Nephron (organoid): ENCODE results near the gene FBXO17.

Experiments
- H3K27ac Mint-ChIP-seq, 3 experiments: 2 replicates each; pipeline ENCODE4 v1.8.0; 2020; ENCODE audit warnings: mixed read lengths in 3 of 3, mild to moderate bottlenecking in 2 of 3, moderate library complexity in 1 of 3
- H3K27me3 Mint-ChIP-seq: 2 replicates; pipeline ENCODE4 v1.8.0; 2021; ENCODE audit warnings: low read depth, mild to moderate bottlenecking, moderate library complexity, mixed read lengths
- H3K36me3 Mint-ChIP-seq: 2 replicates; pipeline ENCODE4 v1.8.0; 2020; ENCODE audit warnings: low read depth, mixed read lengths
- H3K4me1 Mint-ChIP-seq: 2 replicates; pipeline ENCODE4 v1.8.0; 2020; ENCODE audit warnings: mixed read lengths
- H3K4me3 Mint-ChIP-seq, 3 experiments: 2 replicates each; pipeline ENCODE4 v1.8.0; 2020; ENCODE audit warnings: mild to moderate bottlenecking in 3 of 3, mixed read lengths in 3 of 3, moderate library complexity in 2 of 3
- H3K9me3 Mint-ChIP-seq: 2 replicates; pipeline ENCODE4 v1.8.0; 2020; ENCODE audit warnings: mixed read lengths
- TF ChIP-seq, protein P1 (sequence below), 3 experiments: fragments of 200-600 bp; sonication (generic); IDR thresholded peaks; one replicate each; pipeline ENCODE4 v1.5.0; 2021; ENCODE audit warnings: antibody characterized with exemption in 3 of 3; ENCODE audit not compliant: unreplicated experiment in 3 of 3

The FBXO17 gene

DNA sequence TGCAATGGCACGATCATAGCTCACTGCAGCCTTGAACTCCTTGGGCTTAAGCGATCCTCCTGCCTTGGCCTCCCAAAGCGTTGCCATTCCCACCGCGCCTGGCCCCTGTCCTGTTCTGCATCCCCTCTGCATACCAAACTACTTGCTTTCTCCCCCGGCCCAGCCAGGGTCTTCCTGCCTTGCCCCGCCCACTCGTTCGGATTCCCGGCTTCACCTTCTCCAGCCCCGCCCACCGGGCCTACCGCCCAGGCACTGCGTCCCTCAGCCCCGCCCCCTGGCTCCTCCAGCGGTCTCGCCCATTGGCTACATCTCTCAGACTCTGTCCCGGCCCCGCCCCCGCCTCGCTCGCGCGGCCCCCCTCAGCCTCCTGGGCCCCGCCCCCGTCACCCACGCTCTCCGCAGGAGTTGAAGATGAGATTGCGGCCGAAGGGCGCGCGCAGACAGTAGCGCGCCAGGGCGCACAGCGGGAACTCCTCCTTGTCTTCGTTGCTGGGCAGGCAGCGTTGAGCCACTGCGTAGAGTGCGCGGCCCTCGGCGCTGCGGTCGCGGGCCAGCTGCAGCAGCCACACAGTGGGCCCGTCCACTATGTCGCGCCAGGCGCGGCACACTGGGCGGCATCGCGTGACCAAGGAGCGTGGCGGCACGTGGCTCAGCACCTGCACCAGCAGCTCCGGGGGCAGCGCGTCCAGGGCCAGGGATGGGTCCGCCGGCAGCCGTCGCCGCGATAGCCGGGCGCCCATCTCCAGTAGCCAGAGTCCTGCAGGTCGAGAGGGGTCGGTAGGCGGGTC, 25.8 kb downstream of the FBXO17 start:
- Mint-ChIP-seq H3K4me3 (peak overlapping the region; percentile 64 to 70 (median 67)), H3K4me1 (peaks cover 11% of the 10 kb centered on the region), H3K27me3 (peaks cover 3% of the 10 kb centered on the region), H3K36me3 (peaks cover 51% of the 10 kb centered on the region), H3K9me3 (no peaks in the 10 kb centered on the region), H3K27ac (peak overlapping the region in 1 of 3 experiments; percentile 44)
- TF ChIP-seq, protein P1, sequence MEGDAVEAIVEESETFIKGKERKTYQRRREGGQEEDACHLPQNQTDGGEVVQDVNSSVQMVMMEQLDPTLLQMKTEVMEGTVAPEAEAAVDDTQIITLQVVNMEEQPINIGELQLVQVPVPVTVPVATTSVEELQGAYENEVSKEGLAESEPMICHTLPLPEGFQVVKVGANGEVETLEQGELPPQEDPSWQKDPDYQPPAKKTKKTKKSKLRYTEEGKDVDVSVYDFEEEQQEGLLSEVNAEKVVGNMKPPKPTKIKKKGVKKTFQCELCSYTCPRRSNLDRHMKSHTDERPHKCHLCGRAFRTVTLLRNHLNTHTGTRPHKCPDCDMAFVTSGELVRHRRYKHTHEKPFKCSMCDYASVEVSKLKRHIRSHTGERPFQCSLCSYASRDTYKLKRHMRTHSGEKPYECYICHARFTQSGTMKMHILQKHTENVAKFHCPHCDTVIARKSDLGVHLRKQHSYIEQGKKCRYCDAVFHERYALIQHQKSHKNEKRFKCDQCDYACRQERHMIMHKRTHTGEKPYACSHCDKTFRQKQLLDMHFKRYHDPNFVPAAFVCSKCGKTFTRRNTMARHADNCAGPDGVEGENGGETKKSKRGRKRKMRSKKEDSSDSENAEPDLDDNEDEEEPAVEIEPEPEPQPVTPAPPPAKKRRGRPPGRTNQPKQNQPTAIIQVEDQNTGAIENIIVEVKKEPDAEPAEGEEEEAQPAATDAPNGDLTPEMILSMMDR (IDR thresholded peaks at IDR 0.05; ENCODE audit: unreplicated experiment in 3 of 3), result no peak

DNA sequence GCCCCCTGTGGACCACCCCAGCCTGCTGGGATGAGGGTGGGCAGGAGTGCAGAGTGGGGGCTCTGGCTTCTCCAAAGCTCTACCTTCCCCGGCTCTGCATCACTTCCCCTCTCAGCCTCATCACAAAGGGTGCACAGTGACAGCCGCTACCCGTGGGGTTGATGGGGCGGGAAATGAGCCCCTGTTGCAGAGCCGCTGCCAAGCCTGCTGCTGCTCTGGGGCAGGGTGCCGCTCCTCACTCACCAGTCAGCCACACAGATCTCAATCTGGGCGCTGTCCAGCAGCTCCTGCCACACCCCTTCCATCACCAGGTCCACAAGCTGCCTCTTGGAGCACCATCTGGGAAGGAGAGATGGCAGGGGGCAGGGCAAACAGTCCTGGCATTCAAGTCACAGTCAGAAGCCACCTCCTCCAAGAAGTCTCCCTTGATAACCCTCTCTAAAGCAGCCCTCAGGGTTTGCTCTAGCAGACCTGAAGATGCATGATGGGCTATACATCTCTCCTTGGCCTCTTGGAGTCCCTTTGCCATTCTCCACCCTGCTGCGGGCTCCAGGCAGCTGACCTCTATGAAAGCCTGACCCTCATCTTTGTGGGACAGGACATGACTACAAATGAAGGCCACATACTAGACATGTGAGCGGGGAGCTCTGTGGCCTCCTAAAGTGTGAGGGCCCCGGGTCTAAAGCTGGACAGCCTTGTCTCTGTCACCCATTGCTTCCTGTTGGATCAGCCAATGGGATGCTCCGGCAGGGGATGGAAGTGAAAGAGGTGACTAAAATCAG, 29.1 kb downstream of the FBXO17 start:
- peaks cover 54% of the 10 kb centered on the region for H3K36me3 Mint-ChIP-seq

DNA sequence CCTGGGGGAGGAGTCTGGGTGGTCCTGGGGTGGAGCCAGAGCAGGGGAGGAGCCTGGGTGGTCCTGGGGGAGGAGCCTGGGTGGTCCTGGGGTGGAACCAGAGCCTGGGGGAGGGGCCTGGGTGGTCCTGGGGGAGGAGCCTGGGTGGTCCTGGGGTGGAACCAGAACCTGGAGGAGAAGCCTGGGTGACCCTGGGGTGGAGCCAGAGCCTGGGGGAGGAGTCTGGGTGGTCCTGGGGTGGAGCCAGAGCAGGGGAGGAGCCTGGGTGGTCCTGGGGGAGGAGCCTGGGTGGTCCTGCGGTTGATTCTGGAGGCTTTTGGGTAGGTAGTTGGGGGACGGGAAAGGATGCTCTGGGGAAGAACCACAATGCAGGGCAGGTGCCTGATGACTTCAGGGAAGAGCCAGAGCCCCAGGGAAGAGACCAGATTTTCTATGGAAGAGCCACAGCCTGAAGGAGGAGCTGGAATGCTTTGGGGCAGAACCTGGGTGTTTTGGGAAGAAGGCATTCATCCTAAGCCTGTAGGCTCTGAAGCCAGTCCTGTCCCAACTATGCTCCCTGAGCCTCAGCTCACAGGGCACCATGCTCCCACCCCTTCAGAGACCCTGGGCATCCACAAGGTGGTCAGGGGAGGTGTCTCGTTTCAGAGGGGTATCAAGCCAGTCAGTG, 29.8 kb downstream of the FBXO17 start:
- TF ChIP-seq, protein P1 (IDR thresholded peaks at IDR 0.05; ENCODE audit: unreplicated experiment in 3 of 3), result no peak
- peaks cover 7% of the 10 kb centered on the region for H3K4me1 Mint-ChIP-seq

More for the DNA sequence above, 29.1 kb downstream of the FBXO17 start:
- no peaks in the 10 kb centered on the region for H3K27me3 Mint-ChIP-seq
- H3K27ac Mint-ChIP-seq, result no peak overlapping the region
- no peaks in the 10 kb centered on the region for H3K9me3 Mint-ChIP-seq
- no peak overlapping the region for H3K4me3 Mint-ChIP-seq
- H3K4me1 Mint-ChIP-seq, result peaks cover 5% of the 10 kb centered on the region
- TF ChIP-seq, protein P1 (IDR thresholded peaks at IDR 0.05; ENCODE audit: unreplicated experiment in 3 of 3), result no peak

DNA sequence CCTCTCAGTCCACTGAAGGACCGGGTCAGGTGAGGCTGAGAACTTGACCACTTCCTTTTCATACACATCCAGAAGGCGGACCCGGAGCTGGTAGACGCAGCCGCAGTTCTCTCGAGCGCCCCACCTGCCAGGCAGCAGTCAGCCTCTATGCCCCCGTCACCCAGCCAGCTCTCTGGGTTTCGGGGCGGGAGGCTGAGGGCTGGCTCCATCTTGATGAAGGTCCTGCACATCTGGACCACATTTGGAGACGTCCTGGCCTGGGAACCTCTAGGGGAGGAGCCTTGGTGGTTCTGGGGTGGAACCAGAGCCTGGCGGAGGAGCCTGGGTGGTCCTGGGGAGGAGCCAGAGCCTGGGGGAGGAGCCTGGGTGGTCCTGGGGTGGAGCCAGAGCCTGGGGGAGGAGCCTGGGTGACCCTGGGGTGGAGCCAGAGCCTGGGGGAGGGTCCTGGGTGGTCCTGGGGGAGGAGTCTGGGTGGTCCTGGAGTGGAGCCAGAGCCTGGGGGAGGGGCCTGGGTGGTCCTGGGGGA, 30.5 kb downstream of the FBXO17 start:
- TF ChIP-seq, protein P1 (IDR thresholded peaks at IDR 0.05; ENCODE audit: unreplicated experiment in 3 of 3), result no peak
- H3K9me3 Mint-ChIP-seq, result no peaks in the 10 kb centered on the region
- H3K27me3 Mint-ChIP-seq, result no peaks in the 10 kb centered on the region
- no peak overlapping the region for H3K4me3 Mint-ChIP-seq
- H3K36me3 Mint-ChIP-seq, result peaks cover 49% of the 10 kb centered on the region
- no peak overlapping the region for H3K27ac Mint-ChIP-seq
- peaks cover 9% of the 10 kb centered on the region for H3K4me1 Mint-ChIP-seq

More for the DNA sequence above, 29.8 kb downstream of the FBXO17 start:
- no peaks in the 10 kb centered on the region for H3K9me3 Mint-ChIP-seq
- H3K4me3 Mint-ChIP-seq, result no peak overlapping the region
- no peak overlapping the region for H3K27ac Mint-ChIP-seq
- H3K27me3 Mint-ChIP-seq, result no peaks in the 10 kb centered on the region
- peaks cover 52% of the 10 kb centered on the region for H3K36me3 Mint-ChIP-seq

DNA sequence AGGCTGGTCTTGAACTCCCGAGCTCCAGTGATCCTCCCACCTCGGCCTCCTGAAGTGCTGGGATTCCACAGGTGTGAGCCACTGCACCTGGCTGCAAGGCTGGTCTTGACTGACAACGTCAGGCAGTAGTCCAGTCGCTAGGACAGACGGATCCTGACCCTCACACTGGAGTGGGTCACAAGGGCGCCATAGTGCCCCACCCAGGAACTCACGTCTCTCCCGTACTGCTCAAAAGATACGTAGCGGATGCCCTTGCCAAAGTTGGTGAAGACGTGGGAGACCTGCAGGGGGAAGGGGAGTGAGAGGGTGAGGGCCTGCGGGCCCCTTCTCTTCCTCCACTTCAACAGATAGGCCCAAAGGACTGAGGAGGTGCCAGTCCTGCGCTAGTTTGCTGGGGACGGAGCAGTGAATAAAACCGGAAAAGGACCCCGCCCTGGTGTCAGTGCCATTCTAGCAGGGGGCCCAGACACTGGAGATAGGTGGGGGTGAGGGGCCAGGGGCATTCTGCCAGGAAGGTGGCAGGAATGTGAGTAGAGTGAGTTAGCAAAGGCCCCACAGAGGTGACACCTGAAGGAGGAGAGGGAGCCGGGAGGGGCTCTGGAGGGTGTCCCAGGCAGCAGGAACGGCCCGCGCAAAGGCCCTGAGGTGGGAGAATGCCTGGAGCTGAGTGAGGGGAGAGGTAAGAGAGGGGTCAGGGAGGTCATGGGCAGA, 32.9 kb downstream of the FBXO17 start:
- H3K4me3 Mint-ChIP-seq, result no peak overlapping the region
- H3K27me3 Mint-ChIP-seq, result no peaks in the 10 kb centered on the region
- H3K27ac Mint-ChIP-seq, result no peak overlapping the region
- peaks cover 10% of the 10 kb centered on the region for H3K4me1 Mint-ChIP-seq
- TF ChIP-seq, protein P1 (IDR thresholded peaks at IDR 0.05; ENCODE audit: unreplicated experiment in 3 of 3), result no peak
- no peaks in the 10 kb centered on the region for H3K9me3 Mint-ChIP-seq
- H3K36me3 Mint-ChIP-seq, result peaks cover 33% of the 10 kb centered on the region
